Keratinocyte (primary cell): ENCODE results near the gene TMEM174.
A peak's percentile ranks its signal among the peaks of the same experiment; 100 is the strongest.

Experiments
- CTCF ChIP-seq, 3 experiments: IDR thresholded peaks in 1 of 3; conservative IDR thresholded peaks in 1 of 3; optimal IDR thresholded peaks in 1 of 3; 2 replicates in 2 of 3; 3 replicates in 1 of 3; pipeline versions ENCODE3 to v1.5.1; 2011; ENCODE audit warnings: low read length in 3 of 3, mild to moderate bottlenecking in 3 of 3, moderate library complexity in 2 of 3, control low read depth in 1 of 3, inconsistent platforms in 1 of 3; ENCODE audit not compliant: insufficient read depth in 2 of 3; ENCODE audit errors: extremely low read depth in 1 of 3
- EZH2 ChIP-seq: IDR thresholded peaks from one replicate; pipeline ENCODE4 v1.6.1; 2012; ENCODE audit warnings: inconsistent platforms, mild to moderate bottlenecking, low read length, moderate library complexity

DNA sequence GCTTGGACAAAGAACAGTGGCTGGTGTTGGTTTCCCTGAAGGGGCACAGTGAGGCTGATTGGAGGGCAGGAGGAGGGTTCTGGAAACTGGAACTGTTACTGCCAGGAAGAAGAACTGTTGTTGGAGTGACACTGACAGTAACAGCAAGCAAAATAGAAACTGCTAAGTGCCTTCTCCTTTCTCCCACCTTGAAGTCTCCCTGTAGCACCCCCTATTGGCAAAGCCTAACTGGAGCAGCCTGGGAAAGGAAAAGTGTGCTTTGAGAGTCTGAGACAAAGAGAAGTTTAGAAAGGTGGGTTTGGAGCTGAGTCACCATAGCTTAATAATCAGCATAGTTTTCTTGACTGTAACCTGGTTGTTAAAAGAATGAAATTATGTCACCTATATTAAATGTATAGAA is 2.5 kb upstream of the TMEM174 start:
- TF ChIP-seq EZH2 (no peak), CTCF (optimal IDR thresholded peaks at IDR 0.05 in 1 of 3, IDR thresholded peaks at IDR 0.05 in 1 of 3, conservative IDR thresholded peaks at IDR 0.05 in 1 of 3; ENCODE audit: extremely low read depth in 1 of 3, insufficient read depth in 2 of 3, low read length in 3 of 3) (peak; percentile 57 to 75 (median 58))
